Right ventricle myocardium superior (tissue), 1 donor: ENCODE results near the gene MUC4. TPM values are rescaled to one million over a fixed set of nuclear protein-coding genes. Genes with fewer than 3 reads are reported as not detected.

Experiments
- ATAC-seq: fragments of 200-7000 bp; cut with Tn5 transposase; one replicate; pipeline ENCODE4 v1.9.1; 2020; ENCODE audit warnings: mild to moderate bottlenecking; ENCODE audit not compliant: poor library complexity
- DNase-seq: peaks from one replicate; pipeline ENCODE4 v3.0.0-alpha.2; 2020
- intact Hi-C: fragments of 100-400 bp; cut with DNase I; formaldehyde crosslinking; loops from one replicate; pipeline ENCODE4 v1.11.2; 2022
- microRNA-seq: library from miRNA; unstranded; fragments of <30 nt; microRNA quantifications from one replicate; pipeline ENCODE4 v1.2.0, GENCODE V29; 2020
- total RNA-seq: library from RNA; stranded (reverse); fragmentation: NEBNext Ultra II Directional; extraction: Animal tissue kit (Norgen Biotek cat#: 25700); gene quantifications from one replicate; pipeline ENCODE4 v1.2.1, GENCODE V29; 2021
- donor health status: DM: no; HTN: yes; CAD: no; lungs with severe emphysema.

MUC4 gene
- total RNA-seq, 1 donor from 2014 or later: not detected

GRCh38 chr3:195698325-195698646 lies 113.4 kb downstream of the MUC4 start:
- DNase-seq: no peak
- intact Hi-C loops: no loop called here
- ATAC-seq: no peak

GRCh38 chr3:195697582-195698324 lies 114.0 kb downstream of the MUC4 start:
- intact Hi-C loops: no loop called here
- ATAC-seq (peak; percentile 29), DNase-seq (no peak)

Small RNAs within 50 kb of the gene (microRNA-seq; reads per million reads assigned to microRNA genes)
- 1.6 reads per million for gene MIR570

Other genes starting within 250 kb of the MUC4 start
- 322 TPM for gene APOD, start 228.0 kb downstream of the MUC4 start, total RNA-seq
- 5.4 TPM for gene MUC20, start 91.0 kb downstream of the MUC4 start, total RNA-seq
- gene TNK2, start 96.6 kb upstream of the MUC4 start, total RNA-seq: 26.7 TPM